Cardiac fibroblast (primary cell): Measurements from ENCODE around the gene KRTAP10-4.

ENCODE experiments used
- DNase-seq, 2 donors: peaks; one replicate each; pipeline versions ENCODE4 v3.0.0 to v3.0.0-alpha.2; 2010; ENCODE audit warnings: low read depth in 2 of 2
- H3K4me3 ChIP-seq, 2 donors: replicated peaks in 1 of 2; 1 replicate in 1 of 2; 2 replicates in 1 of 2; pipeline ENCODE4 v1.5.1; 2011; ENCODE audit warnings: low read depth in 2 of 2, low read length in 2 of 2, mild to moderate bottlenecking in 2 of 2, moderate library complexity in 1 of 2
- TF ChIP-seq, protein P1 (sequence below): IDR thresholded peaks from one replicate; pipeline ENCODE4 v1.5.1; 2011; ENCODE audit warnings: low read depth, mild to moderate bottlenecking, low read length, inconsistent platforms

The KRTAP10-4 gene

GRCh38 chr21:44612669-44613229 is 39.2 kb downstream of the KRTAP10-4 start:
- TF ChIP-seq, protein P1, sequence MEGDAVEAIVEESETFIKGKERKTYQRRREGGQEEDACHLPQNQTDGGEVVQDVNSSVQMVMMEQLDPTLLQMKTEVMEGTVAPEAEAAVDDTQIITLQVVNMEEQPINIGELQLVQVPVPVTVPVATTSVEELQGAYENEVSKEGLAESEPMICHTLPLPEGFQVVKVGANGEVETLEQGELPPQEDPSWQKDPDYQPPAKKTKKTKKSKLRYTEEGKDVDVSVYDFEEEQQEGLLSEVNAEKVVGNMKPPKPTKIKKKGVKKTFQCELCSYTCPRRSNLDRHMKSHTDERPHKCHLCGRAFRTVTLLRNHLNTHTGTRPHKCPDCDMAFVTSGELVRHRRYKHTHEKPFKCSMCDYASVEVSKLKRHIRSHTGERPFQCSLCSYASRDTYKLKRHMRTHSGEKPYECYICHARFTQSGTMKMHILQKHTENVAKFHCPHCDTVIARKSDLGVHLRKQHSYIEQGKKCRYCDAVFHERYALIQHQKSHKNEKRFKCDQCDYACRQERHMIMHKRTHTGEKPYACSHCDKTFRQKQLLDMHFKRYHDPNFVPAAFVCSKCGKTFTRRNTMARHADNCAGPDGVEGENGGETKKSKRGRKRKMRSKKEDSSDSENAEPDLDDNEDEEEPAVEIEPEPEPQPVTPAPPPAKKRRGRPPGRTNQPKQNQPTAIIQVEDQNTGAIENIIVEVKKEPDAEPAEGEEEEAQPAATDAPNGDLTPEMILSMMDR = no peak

DNA sequence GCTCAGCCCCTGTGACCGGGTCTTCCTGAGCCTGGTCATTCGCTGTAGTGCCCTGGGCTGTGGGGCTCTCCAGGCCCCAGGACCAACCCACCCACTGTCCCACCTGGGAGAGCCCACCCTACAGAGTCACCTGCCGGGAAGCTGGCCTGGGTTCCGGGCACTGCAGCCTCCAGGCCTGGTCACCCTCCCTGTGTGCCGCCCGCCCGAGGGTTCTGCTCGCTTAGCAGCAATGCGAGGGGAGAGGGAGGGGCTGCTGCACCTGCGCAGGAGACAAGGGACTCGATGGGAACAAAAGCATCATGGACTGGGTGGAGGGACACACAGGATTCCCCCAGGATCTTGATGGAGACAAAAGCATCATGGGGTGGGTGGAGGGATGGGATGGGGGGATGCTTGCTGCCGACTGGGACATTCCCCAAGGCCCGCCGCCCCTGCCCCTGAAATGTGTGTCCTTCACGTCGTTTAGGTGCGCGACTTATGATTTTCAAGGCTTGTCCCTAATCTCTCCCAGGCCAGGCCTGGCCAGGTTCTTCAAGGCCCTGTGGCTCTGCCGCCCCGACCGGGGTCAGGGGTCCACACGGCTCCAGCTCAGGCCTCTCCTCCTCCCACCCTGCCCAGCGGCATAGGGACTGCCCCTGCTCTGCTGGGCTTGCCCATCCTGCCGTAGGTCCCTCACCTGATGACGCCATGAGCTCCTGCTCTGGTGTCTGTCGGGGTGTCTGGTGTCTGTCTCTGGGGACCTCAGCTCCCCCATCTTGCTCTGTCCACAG is 40.0 kb downstream of the KRTAP10-4 start:
- no peak for DNase-seq
- no peak overlapping the region for H3K4me3 ChIP-seq
- TF ChIP-seq, protein P1 = no peak

More at GRCh38 chr21:44612669-44613229, 39.2 kb downstream of the KRTAP10-4 start:
- no peak for DNase-seq
- H3K4me3 ChIP-seq = no peak overlapping the region

- no peak for DNase-seq
- TF ChIP-seq, protein P1 = no peak
- H3K4me3 ChIP-seq = no peak overlapping the region
Observed at GRCh38 chr21:44614161-44614631, 40.7 kb downstream of the KRTAP10-4 start.

GRCh38 chr21:44614961-44615391 is 41.4 kb downstream of the KRTAP10-4 start:
- H3K4me3 ChIP-seq = no peak overlapping the region
- DNase-seq = no peak

DNA sequence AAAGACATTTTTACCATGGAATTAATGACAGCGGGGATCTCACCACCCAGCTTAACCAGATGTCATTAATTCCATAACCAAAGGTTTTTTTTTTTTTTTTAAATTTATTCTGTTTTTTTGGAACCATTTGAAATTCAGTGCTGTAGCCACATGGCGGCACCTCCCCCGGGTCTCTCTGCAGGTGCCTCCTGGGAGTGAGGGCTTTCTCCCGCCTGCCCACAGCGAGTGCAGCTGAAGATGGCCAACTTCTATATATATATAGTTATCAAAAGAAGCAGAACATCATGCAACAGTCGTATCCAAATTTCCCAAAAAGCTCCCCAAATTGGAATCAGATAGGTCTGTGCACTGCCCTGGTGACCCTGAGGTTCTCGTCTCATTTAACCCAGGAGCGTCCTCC is 41.9 kb downstream of the KRTAP10-4 start:
- DNase-seq = no peak
- TF ChIP-seq, protein P1 = no peak
- H3K4me3 ChIP-seq = no peak overlapping the region

More at GRCh38 chr21:44614961-44615391, 41.4 kb downstream of the KRTAP10-4 start:
- TF ChIP-seq, protein P1 = no peak

DNA sequence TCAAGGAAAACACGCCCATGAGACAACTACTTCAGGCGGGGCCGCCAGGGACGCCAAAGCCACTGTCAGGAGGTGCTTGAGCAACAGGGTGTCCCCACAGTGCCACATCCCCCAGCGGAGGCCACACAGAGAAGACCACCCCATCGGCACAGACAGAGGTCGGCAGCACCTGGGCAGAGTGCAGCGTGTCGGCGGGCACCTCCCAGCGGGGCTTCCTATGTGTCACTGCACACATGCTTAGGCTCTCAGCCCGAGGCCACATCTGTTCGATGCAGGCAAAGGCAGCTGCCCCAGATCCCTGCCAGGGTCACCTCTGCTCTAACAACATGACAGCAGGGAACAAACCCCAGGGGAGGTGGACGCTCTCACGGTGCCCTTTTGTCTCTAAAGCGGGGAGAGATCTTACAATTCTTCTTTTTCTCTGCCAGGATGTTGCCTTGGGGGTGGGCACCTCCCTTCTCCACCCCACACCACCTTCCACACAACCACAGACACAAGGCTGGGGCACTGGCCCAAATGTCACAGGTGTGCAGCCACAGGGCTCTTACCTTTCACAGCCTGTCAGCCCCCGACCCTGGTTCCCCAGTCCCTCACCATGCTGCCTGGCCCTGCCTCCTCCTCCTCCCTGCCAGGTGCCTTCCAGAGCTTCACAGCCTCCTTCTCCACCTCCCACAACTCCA is 42.5 kb downstream of the KRTAP10-4 start:
- no peak overlapping the region for H3K4me3 ChIP-seq
- TF ChIP-seq, protein P1 = no peak

More for the DNA sequence above, 42.5 kb downstream of the KRTAP10-4 start:
- DNase-seq = no peak
